ENCODE data around the gene IGF1.

GRCh38 chr12:102385343-102385742, 95.0 kb downstream of the IGF1 start:
- TF ChIP-seq, protein P1, sequence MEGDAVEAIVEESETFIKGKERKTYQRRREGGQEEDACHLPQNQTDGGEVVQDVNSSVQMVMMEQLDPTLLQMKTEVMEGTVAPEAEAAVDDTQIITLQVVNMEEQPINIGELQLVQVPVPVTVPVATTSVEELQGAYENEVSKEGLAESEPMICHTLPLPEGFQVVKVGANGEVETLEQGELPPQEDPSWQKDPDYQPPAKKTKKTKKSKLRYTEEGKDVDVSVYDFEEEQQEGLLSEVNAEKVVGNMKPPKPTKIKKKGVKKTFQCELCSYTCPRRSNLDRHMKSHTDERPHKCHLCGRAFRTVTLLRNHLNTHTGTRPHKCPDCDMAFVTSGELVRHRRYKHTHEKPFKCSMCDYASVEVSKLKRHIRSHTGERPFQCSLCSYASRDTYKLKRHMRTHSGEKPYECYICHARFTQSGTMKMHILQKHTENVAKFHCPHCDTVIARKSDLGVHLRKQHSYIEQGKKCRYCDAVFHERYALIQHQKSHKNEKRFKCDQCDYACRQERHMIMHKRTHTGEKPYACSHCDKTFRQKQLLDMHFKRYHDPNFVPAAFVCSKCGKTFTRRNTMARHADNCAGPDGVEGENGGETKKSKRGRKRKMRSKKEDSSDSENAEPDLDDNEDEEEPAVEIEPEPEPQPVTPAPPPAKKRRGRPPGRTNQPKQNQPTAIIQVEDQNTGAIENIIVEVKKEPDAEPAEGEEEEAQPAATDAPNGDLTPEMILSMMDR (IDR thresholded peaks at IDR 0.05; ENCODE audit: borderline replicate concordance, extremely low read depth, low read length, poor library complexity, severe bottlenecking): no peak
- no peak for TF ChIP-seq EZH2 (IDR thresholded peaks at IDR 0.05; ENCODE audit: borderline replicate concordance, low read depth, low read length, severe bottlenecking)

Data from DND-41 (cell line).